C4-2B (cell line): Measurements from ENCODE around the gene CAMTA1.

Experiments
- CTCF ChIP-seq: fragments of 450-650 bp; conservative IDR thresholded peaks from 2 replicates; pipeline ENCODE4 v1.5.1; 2017; ENCODE audit warnings: mild to moderate bottlenecking
- ZFX ChIP-seq: fragments of 450-650 bp; IDR thresholded peaks from 2 replicates; pipeline ENCODE4 v1.6.1; 2017

GRCh38 chr1:6801199-6801598 is 15.9 kb downstream of the CAMTA1 start:
- no peak for TF ChIP-seq CTCF
- no peak for TF ChIP-seq ZFX
